Neural cell (in vitro differentiated cells): ENCODE results near the gene LEUTX.

Experiments
- CTCF ChIP-seq: fragments of 450-650 bp; IDR thresholded peaks from 2 replicates; pipeline ENCODE4 v1.5.1; 2014; ENCODE audit warnings: antibody characterized with exemption, mild to moderate bottlenecking, moderate library complexity; ENCODE audit not compliant: poor library complexity, severe bottlenecking
- EP300 ChIP-seq: fragments of 450-650 bp; conservative IDR thresholded peaks from 2 replicates; pipeline ENCODE4 v1.6.1; 2014; ENCODE audit warnings: antibody characterized with exemption, mild to moderate bottlenecking, moderate library complexity; ENCODE audit not compliant: poor library complexity, severe bottlenecking
- EZH2 ChIP-seq: fragments of 200-600, 300-800 bp; shearing (Covaris generic), sonication (generic); IDR thresholded peaks from 2 replicates; pipeline ENCODE4 v1.6.1; 2014; ENCODE audit warnings: antibody characterized with exemption, low read length, borderline replicate concordance, mild to moderate bottlenecking; ENCODE audit not compliant: insufficient read depth, poor library complexity, severe bottlenecking
- MXI1 ChIP-seq: fragments of 450-650 bp; conservative IDR thresholded peaks from 2 replicates; pipeline ENCODE4 v1.6.1; 2014; ENCODE audit warnings: antibody characterized with exemption, mild to moderate bottlenecking; ENCODE audit not compliant: poor library complexity, severe bottlenecking
- POLR2AphosphoS5 ChIP-seq: IDR thresholded peaks from 2 replicates; pipeline ENCODE4 v1.6.1; 2012
- RAD21 ChIP-seq: fragments of 450-650 bp; conservative IDR thresholded peaks from 2 replicates; pipeline ENCODE4 v1.6.1; 2014; ENCODE audit warnings: antibody characterized with exemption, mild to moderate bottlenecking, moderate library complexity
- REST ChIP-seq: IDR thresholded peaks from 2 replicates; pipeline ENCODE4 v1.6.1; 2012; ENCODE audit warnings: borderline replicate concordance
- TAF1 ChIP-seq: IDR thresholded peaks from 2 replicates; pipeline ENCODE4 v1.6.1; 2012; ENCODE audit warnings: low read depth

- TF ChIP-seq CTCF (no peak), MXI1 (no peak), EP300 (no peak), EZH2 (no peak), TAF1 (no peak), REST (no peak), POLR2AphosphoS5 (no peak), RAD21 (no peak)
Observed at GRCh38 chr19:39813264-39813993, 34.8 kb downstream of the LEUTX start.
